Left lobe of liver (tissue), 2 donors: ENCODE data around the gene FILIP1L. TPM values are rescaled to one million over a fixed set of nuclear protein-coding genes. Genes with fewer than 3 reads are reported as not detected.
"Not testable (repeated sequence)": the region's sequence is repeated elsewhere in the genome, so short reads cannot be mapped to it uniquely, and the experiment has no call there.

Experiments
- ATAC-seq: fragments of 200-7000 bp; cut with Tn5 transposase; one replicate; pipeline ENCODE4 v1.9.1; 2020; ENCODE audit warnings: mild to moderate bottlenecking, moderate library complexity
- DNase-seq: peaks from one replicate; pipeline ENCODE4 v3.0.0-alpha.2; 2020; ENCODE audit warnings: low spot score
- total RNA-seq: library from RNA; stranded (reverse); gene quantifications from one replicate; pipeline ENCODE4 v1.2.1, GENCODE V29; 2021
- donor health status: DM: no; HTN: no; CAD: no; lungs with moderate emphysema.
- donor health status: DM: no; HTN: yes; CAD: no.

The FILIP1L gene
- total RNA-seq, 1 donor from 2014 or later, result 0.93 TPM

- peak; percentile 51 for DNase-seq
- peak; percentile 90 for ATAC-seq
Measured at GRCh38 chr3:100076731-100077529, 37.4 kb downstream of the FILIP1L start.

GRCh38 chr3:100075851-100076730 is 38.2 kb downstream of the FILIP1L start:
- DNase-seq (no peak), ATAC-seq (peak; percentile 10)

- ATAC-seq, result no peak
- no peak for DNase-seq
Measured at GRCh38 chr3:100075196-100075595, 39.1 kb downstream of the FILIP1L start.

GRCh38 chr3:100073714-100074307 is 40.5 kb downstream of the FILIP1L start:
- DNase-seq (no peak), ATAC-seq (no peak)

- ATAC-seq (no peak), DNase-seq (no peak)
Measured at GRCh38 chr3:100073049-100073713, 41.1 kb downstream of the FILIP1L start.

GRCh38 chr3:100072326-100073048 is 41.8 kb downstream of the FILIP1L start:
- ATAC-seq (no peak), DNase-seq (no peak)

GRCh38 chr3:100069472-100069871 is 44.8 kb downstream of the FILIP1L start:
- ATAC-seq, result no peak

GRCh38 chr3:100068826-100069225 is 45.5 kb downstream of the FILIP1L start:
- DNase-seq, result peak; percentile 83
- peak; percentile 99 for ATAC-seq

More at GRCh38 chr3:100069472-100069871, 44.8 kb downstream of the FILIP1L start:
- DNase-seq, result no peak

- ATAC-seq (no peak), DNase-seq (no peak)
Measured at GRCh38 chr3:100067589-100067988, 46.7 kb downstream of the FILIP1L start.

- ATAC-seq, result no peak
- no peak for DNase-seq
Measured at GRCh38 chr3:100063929-100064461, 50.3 kb downstream of the FILIP1L start.

- no peak for DNase-seq
- ATAC-seq, result no peak
Measured at GRCh38 chr3:100062665-100063064, 51.6 kb downstream of the FILIP1L start.

GRCh38 chr3:100060685-100061484 is 53.4 kb downstream of the FILIP1L start:
- ATAC-seq (no peak), DNase-seq (no peak)

GRCh38 chr3:100059472-100059871 is 54.8 kb downstream of the FILIP1L start:
- ATAC-seq, result no peak
- DNase-seq, result no peak

GRCh38 chr3:100057716-100058575 is 56.4 kb downstream of the FILIP1L start:
- ATAC-seq (no peak), DNase-seq (no peak)

GRCh38 chr3:100053951-100054620 is 60.2 kb downstream of the FILIP1L start:
- ATAC-seq (no peak), DNase-seq (no peak)

GRCh38 chr3:100051513-100051912 is 62.8 kb downstream of the FILIP1L start:
- not testable (repeated sequence) for ATAC-seq, DNase-seq

- DNase-seq (no peak), ATAC-seq (no peak)
Measured at GRCh38 chr3:100048248-100048647, 66.1 kb downstream of the FILIP1L start.
